Measurements from ENCODE around the gene RBP3.

GRCh38 chr10:47316131-47316530, 32.0 kb upstream of the RBP3 start:
- TF ChIP-seq CTCF (IDR thresholded peaks at IDR 0.05) (no peak), EP300 (IDR thresholded peaks at IDR 0.05) (no peak), POLR2A (IDR thresholded peaks at IDR 0.05) (no peak)

All from stomach (tissue), 4 donors.